ENCODE measurements around the gene BTG4. TPM values are rescaled to one million over a fixed set of nuclear protein-coding genes. Genes with fewer than 3 reads are reported as not detected.

The BTG4 gene
- total and polyA plus RNA-seq, 7 donors = not detected

DNA sequence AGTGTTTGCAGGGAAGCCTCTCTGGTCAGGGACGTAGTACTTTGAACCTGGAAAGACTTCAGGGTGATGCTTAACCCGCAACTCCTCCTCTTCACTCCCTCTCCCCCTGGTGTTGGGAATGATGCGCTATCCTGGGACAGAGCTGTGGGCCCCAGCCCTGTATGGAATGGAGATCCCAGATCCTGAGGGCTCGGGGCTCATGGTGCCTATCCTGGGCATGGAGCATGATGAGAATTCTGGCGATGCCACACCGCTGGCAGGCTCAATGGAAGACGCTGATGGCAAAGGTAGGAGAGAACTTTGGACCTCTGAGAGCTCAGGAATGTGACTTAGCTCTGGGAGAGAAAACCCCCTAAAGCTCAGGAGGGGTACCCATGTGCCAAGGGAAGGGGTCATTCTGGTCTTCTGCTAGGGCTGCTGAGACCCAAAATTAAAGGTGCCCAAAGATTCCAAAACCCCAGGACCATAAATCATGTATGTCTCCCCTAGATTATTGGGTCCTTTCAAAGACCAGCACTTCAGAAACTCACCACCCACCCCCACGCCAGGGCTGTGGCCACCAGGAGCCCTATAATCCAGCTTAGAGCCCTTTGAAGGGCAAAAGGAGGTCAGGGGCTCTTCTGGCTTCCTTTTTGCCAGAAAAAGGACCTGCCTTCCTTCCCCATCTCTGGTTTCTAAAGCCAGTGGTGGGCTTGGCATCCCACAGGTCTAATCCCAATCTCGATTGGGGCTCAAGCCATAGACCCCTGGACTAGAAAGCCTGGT, 52.5 kb downstream of the BTG4 start:
- DNase-seq = no peak
- Histone ChIP-seq H3K9me3 (no peaks in the 10 kb centered on the region), H3K36me3 (no peaks in the 10 kb centered on the region), H3K4me1 (peaks cover 0 to 12% (median 6%) of the 10 kb centered on the region in 4 donors), H3K27ac (no peak overlapping the region), H3K27me3 (no peaks in the 10 kb centered on the region), H3K4me3 (no peak overlapping the region)
- 82 to 84% methylated on average over 9 of the region's 9 CpGs for WGBS, 2 donors
- TF ChIP-seq EP300 (IDR thresholded peaks at IDR 0.05) = no peak
- no peak for TF ChIP-seq POLR2AphosphoS5 (IDR thresholded peaks at IDR 0.05)
- TF ChIP-seq CTCF (IDR thresholded peaks at IDR 0.05) = no peak
- no peak for TF ChIP-seq POLR2A (IDR thresholded peaks at IDR 0.05)
- intact Hi-C loops (cut with DNase I) = no loop called here

DNA sequence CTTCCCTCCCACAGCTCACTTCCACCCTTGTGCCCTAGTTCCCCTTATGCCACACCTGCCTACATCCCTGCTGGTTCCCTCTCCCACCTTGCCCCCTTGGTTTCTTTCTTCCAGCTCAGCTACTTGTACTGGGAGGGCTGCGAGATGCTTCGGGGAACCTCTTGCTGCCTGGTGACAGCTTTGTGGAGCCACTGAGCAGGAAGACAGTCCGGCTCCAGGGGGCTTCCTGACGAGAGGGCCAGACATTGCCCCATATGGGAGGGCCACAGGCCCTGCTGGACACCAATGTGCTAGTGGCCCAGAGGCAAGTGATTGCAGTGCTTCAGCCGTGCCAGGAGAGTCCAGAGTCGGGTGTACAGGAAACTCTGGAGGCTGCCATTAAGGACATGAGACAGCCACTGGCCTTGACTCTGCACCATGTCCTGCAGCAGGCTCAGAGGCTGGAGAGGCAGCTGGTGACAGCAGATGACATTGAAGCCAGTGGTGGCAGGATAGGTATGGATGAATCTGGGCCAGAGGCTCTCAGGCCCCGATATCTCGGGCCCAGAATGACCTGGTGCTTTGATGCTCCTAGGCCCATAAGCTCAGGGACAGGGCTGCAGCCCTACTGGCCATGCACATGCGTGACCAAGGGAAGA, 54.3 kb downstream of the BTG4 start:
- Histone ChIP-seq H3K4me3 (no peak overlapping the region), H3K27ac (no peak overlapping the region), H3K4me1 (peaks cover 0 to 12% (median 6%) of the 10 kb centered on the region in 4 donors), H3K27me3 (no peaks in the 10 kb centered on the region), H3K9me3 (no peaks in the 10 kb centered on the region), H3K36me3 (no peaks in the 10 kb centered on the region)
- TF ChIP-seq POLR2A (IDR thresholded peaks at IDR 0.05) (no peak), EP300 (IDR thresholded peaks at IDR 0.05) (no peak), CTCF (IDR thresholded peaks at IDR 0.05) (no peak), POLR2AphosphoS5 (IDR thresholded peaks at IDR 0.05) (no peak)
- 91 to 92% methylated on average over 9 of the region's 9 CpGs for WGBS, 2 donors
- DNase-seq = no peak
- intact Hi-C loops (cut with DNase I) = no loop called here

DNA sequence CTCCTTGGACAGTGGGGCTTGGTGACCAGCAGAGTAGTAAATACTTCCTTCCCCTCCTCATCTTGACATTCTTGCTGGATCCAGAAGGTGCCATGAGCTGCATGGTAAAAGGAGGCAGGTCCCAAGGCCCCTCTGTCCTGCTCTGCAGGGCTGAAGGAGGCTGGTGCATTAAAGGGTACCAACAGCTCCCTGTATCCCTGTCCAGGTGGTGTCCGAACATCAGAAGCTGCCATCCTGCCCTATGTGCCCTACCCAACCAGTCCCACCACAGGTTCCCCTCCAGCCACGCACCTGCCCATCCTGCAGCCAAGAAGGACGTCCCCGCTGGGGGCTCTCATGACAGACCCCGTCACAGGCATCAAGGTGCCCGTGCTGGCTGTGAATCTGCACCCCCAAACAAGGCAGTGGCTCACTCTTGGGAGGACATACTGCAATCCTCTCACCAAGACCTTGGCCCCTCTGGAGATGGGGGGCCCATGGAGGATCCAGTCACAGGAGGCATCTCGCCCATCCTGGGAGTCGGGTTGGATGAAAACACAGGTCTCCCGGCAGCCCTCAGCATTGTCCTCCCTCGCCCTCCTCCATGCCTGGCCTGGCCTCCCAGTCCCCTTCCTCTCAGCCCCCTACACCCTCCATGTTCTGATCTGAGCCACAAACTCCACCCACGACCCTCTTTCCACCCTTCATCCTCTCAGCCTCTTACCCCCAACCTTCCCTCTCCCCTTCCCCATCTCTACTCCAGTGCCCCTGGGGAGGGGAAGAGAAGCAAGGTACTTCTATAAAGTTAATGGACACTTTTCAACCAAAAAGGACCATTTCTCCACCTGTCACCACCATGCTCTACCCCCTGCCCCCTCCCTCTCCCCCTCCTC, 55.1 kb downstream of the BTG4 start:
- Histone ChIP-seq H3K4me3 (no peak overlapping the region), H3K27ac (no peak overlapping the region), H3K9me3 (no peaks in the 10 kb centered on the region), H3K36me3 (no peaks in the 10 kb centered on the region), H3K4me1 (peaks cover 0 to 12% (median 6%) of the 10 kb centered on the region in 4 donors), H3K27me3 (no peaks in the 10 kb centered on the region)
- 85 to 89% methylated on average over 11 of the region's 11 CpGs for WGBS, 2 donors
- no peak for DNase-seq
- intact Hi-C loops (cut with DNase I) = no loop called here
- TF ChIP-seq CTCF (IDR thresholded peaks at IDR 0.05) (no peak), POLR2AphosphoS5 (IDR thresholded peaks at IDR 0.05) (no peak), EP300 (IDR thresholded peaks at IDR 0.05) (no peak), POLR2A (IDR thresholded peaks at IDR 0.05) (no peak)

DNA sequence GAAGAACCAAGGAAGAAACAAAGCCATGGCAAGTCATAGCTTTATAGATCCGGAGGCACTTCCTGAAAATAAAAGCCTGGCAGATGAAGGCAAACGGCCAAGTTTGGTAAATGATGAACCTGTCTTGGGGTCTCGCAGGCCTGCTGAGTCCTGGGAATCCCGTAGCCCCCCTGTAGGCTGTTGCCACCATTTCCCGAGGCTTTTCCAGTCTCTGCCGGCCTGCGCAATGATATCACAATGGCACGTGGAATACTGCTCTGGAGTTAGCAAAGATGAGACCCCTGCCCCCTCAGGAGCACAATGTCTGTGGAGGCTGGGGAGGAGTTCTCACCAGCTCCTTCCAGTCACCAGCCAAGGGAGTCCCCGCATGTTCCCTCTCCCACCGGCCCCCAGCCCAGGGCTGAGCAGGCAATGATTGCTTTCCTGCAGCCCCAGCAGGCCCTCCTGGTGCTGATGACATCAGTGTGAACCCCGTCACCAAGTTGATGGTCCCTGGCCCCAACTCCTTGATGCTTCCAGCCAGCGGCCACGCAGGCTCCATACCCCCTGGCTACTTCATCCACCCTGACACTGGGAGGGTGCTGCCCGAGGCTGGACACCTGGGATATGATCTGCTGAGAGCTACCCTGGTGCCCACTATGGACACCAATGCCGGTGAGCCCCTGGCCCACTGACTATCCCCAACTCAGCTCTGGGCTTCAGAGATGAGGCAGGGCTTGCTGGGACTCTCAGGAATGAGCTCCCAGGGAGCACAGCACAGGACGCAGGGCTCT, 55.9 kb downstream of the BTG4 start:
- intact Hi-C loops (cut with DNase I) = no loop called here
- peaks cover 0 to 10% (median 6%) of the 10 kb centered on the region in 4 donors for H3K4me1 ChIP-seq
- no peaks in the 10 kb centered on the region for H3K9me3 ChIP-seq
- no peak overlapping the region for H3K27ac ChIP-seq
- no peak overlapping the region for H3K4me3 ChIP-seq
- WGBS, 2 donors = 79 to 88% methylated on average over 16 of the region's 16 CpGs
- no peaks in the 10 kb centered on the region for H3K27me3 ChIP-seq
- no peak for DNase-seq
- no peaks in the 10 kb centered on the region for H3K36me3 ChIP-seq
- no peak for TF ChIP-seq CTCF (IDR thresholded peaks at IDR 0.05)
- no peak for TF ChIP-seq EP300 (IDR thresholded peaks at IDR 0.05)
- no peak for TF ChIP-seq POLR2A (IDR thresholded peaks at IDR 0.05)
- no peak for TF ChIP-seq POLR2AphosphoS5 (IDR thresholded peaks at IDR 0.05)

Data from sigmoid colon (tissue), 7 donors.